Esophagus squamous epithelium (tissue), 5 donors: ENCODE results near the gene CPNE4. TPM values are rescaled to one million over a fixed set of nuclear protein-coding genes. Genes with fewer than 3 reads are reported as not detected.

Source experiments
- DNase-seq: peaks from one replicate; lab custom pipeline; 2025; lab: John Stamatoyannopoulos, UW
- H3K27ac ChIP-seq, 4 donors: fragments of 200-600 bp; sonication (generic); one replicate each; pipeline ENCODE4 v1.5.1; 2016 to 2019; ENCODE audit warnings: mild to moderate bottlenecking in 1 of 4
- H3K27me3 ChIP-seq, 4 donors: fragments of 200-600 bp; sonication (generic); 1 replicate in 3 of 4; 2 replicates in 1 of 4; pipeline versions ENCODE4 v1.5.1 to v1.6.0; 2017 to 2021; ENCODE audit warnings: antibody characterized with exemption in 1 of 4
- H3K36me3 ChIP-seq, 3 donors: fragments of 200-600 bp; sonication (generic); one replicate each; pipeline ENCODE4 v1.5.1; 2016 to 2019
- H3K4me1 ChIP-seq, 3 donors: fragments of 200-600 bp; sonication (generic); one replicate each; pipeline ENCODE4 v1.5.1; 2017 to 2019
- H3K4me3 ChIP-seq, 4 donors: fragments of 200-600 bp; sonication (generic); 1 replicate in 3 of 4; 2 replicates in 1 of 4; pipeline ENCODE4 v1.5.1; 2016 to 2019; ENCODE audit warnings: mild to moderate bottlenecking in 2 of 4, moderate library complexity in 1 of 4
- H3K9me3 ChIP-seq, 3 donors: fragments of 200-600 bp; sonication (generic); one replicate each; pipeline ENCODE4 v1.5.1; 2016 to 2019
- POLR2A ChIP-seq, 4 donors: fragments of 450-650 bp; IDR thresholded peaks; one replicate each; pipeline ENCODE4 v1.6.1; 2017; ENCODE audit warnings: antibody characterized with exemption in 4 of 4, mild to moderate bottlenecking in 4 of 4, moderate library complexity in 3 of 4
- WGBS, 2 donors: methylation state at CpG; one replicate each; pipeline ENCODE4 v1.1.5; 2018; 5-methylcytosine and 5-hydroxymethylcytosine counted together
- intact Hi-C: fragments of 100-400 bp; cut with DNase I; formaldehyde crosslinking; loops from one replicate; pipeline ENCODE4 v1.15.0; 2022
- total RNA-seq, 4 donors: library from RNA; depleted of rRNA; stranded (reverse); fragments of >200 nt; gene quantifications; one replicate each; pipeline ENCODE4 v1.1.0, GENCODE V29; 2016
- TF ChIP-seq, protein P1 (sequence below), 6 experiments: fragments of 450-650 bp in 4 of 6; fragments of 200-600 bp in 2 of 6; sonication (generic) in 2 of 6; IDR thresholded peaks; one replicate each; pipeline ENCODE4 v1.5.1; 2016 to 2019; ENCODE audit warnings: antibody characterized with exemption in 6 of 6, mild to moderate bottlenecking in 4 of 6, moderate library complexity in 4 of 6
- donor health status: DM: yes; HTN: yes; CAD: no.

The CPNE4 gene
- total RNA-seq, 4 donors from 2014 or later = 0.19 TPM; not detected in 3

DNA sequence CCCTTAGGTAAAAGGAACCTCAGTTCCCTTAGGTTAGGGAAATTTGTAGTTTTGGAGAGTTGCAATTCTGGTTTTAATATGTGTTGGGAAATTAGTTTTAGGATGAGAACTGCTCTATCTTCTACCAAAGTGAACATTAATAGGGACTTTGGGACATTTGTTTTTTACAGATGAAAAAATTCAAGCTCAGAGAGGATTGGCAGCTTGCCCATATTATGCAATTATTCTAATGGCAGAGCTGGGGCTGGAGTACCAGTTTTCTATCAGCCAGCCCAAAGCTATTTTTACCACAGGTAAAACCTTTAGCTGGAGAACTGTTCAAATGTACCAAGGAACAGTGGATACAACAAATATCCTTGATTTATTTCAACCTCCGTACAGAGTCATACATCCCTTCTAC, 127.0 kb downstream of the CPNE4 start:
- DNase-seq = no peak
- 19 to 42% methylated on average over 1 of the region's 1 CpG for WGBS, 2 donors
- no peaks in the 10 kb centered on the region for H3K36me3 ChIP-seq
- intact Hi-C loops = no loop called here
- H3K9me3 ChIP-seq = no peaks in the 10 kb centered on the region
- H3K27me3 ChIP-seq = no peaks in the 10 kb centered on the region
- H3K4me1 ChIP-seq = no peaks in the 10 kb centered on the region
- no peak overlapping the region for H3K4me3 ChIP-seq
- TF ChIP-seq, protein P1, sequence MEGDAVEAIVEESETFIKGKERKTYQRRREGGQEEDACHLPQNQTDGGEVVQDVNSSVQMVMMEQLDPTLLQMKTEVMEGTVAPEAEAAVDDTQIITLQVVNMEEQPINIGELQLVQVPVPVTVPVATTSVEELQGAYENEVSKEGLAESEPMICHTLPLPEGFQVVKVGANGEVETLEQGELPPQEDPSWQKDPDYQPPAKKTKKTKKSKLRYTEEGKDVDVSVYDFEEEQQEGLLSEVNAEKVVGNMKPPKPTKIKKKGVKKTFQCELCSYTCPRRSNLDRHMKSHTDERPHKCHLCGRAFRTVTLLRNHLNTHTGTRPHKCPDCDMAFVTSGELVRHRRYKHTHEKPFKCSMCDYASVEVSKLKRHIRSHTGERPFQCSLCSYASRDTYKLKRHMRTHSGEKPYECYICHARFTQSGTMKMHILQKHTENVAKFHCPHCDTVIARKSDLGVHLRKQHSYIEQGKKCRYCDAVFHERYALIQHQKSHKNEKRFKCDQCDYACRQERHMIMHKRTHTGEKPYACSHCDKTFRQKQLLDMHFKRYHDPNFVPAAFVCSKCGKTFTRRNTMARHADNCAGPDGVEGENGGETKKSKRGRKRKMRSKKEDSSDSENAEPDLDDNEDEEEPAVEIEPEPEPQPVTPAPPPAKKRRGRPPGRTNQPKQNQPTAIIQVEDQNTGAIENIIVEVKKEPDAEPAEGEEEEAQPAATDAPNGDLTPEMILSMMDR (IDR thresholded peaks at IDR 0.05) = no peak
- TF ChIP-seq POLR2A (IDR thresholded peaks at IDR 0.05) = no peak
- no peak overlapping the region for H3K27ac ChIP-seq

DNA sequence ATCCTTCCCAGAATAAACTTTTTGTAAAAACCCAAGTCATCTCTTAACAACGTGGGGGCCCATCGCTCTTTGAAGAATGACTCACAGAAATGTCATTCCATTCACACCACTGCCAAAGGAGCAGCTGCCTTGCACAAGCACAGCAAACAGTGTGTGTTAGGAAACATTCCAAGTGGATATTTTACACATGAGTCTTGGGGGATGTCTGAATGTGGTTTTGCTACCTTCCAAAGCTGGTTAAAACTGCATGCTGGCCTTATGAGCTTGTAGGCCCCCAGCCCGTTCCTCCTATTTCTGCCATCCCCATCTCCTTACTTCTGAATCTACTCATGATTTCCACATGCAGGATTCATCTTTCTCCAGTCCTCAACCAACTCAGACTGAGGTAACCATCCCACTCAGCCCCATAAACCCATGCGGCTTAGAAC, 130.8 kb downstream of the CPNE4 start:
- Histone ChIP-seq H3K9me3 (no peaks in the 10 kb centered on the region), H3K27ac (no peak overlapping the region), H3K36me3 (no peaks in the 10 kb centered on the region), H3K4me3 (no peak overlapping the region), H3K27me3 (no peaks in the 10 kb centered on the region), H3K4me1 (no peaks in the 10 kb centered on the region)
- 46 to 49% methylated on average over 4 of the region's 4 CpGs for WGBS, 2 donors
- TF ChIP-seq, protein P1 (IDR thresholded peaks at IDR 0.05) = no peak
- TF ChIP-seq POLR2A (IDR thresholded peaks at IDR 0.05) = no peak
- intact Hi-C loops = no loop called here
- DNase-seq = no peak

DNA sequence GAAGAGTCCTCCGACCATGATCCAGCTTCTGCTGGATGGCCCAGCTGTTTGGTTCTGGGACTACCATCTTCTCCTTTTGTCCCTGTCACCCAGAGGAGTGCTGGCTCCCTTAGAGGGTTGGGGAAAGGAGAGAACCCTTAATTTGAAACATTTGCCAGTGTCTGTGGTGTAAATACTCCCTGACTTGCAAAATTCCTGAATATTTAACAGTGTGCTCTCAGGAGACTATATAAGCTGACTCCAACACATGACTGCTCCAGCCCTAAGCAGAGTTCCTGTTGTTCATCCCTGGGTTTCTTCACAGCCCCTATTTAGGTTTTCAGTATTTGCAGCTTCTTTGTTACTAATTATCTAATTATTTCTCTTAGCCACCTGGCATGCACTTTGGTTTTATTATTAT, 133.1 kb downstream of the CPNE4 start:
- intact Hi-C loops = no loop called here
- H3K27me3 ChIP-seq = no peaks in the 10 kb centered on the region
- no peak overlapping the region for H3K4me3 ChIP-seq
- TF ChIP-seq, protein P1 (IDR thresholded peaks at IDR 0.05) = no peak
- no peak for TF ChIP-seq POLR2A (IDR thresholded peaks at IDR 0.05)
- 20 to 72% methylated on average over 1 of the region's 1 CpG for WGBS, 2 donors
- no peak overlapping the region for H3K27ac ChIP-seq
- no peaks in the 10 kb centered on the region for H3K36me3 ChIP-seq
- H3K9me3 ChIP-seq = no peaks in the 10 kb centered on the region
- H3K4me1 ChIP-seq = no peaks in the 10 kb centered on the region
- no peak for DNase-seq

DNA sequence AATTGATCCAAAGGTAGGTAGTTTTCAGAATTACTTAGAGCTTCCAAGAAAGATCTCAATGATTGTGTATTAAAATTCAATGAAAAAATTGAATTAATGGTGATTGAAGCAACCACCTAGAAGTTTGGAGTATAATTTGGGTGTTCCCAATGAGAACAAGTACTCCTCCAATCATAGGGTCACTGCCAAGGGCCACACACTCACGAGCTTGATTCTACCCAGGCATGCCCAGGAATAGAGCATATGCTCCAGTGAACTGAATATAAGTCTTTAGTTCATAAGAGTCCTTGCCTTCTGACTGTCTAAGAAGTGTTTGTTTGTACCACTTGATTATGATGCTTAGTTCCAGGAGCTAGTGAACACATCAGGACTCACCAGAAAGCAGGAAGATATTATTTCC, 133.9 kb downstream of the CPNE4 start:
- no peak for DNase-seq
- intact Hi-C loops = no loop called here
- Histone ChIP-seq H3K4me1 (no peaks in the 10 kb centered on the region), H3K27me3 (no peaks in the 10 kb centered on the region), H3K4me3 (no peak overlapping the region), H3K36me3 (no peaks in the 10 kb centered on the region), H3K9me3 (no peaks in the 10 kb centered on the region), H3K27ac (no peak overlapping the region)
- TF ChIP-seq POLR2A (IDR thresholded peaks at IDR 0.05) = no peak
- TF ChIP-seq, protein P1 (IDR thresholded peaks at IDR 0.05) = no peak
- WGBS, 2 donors = 36 to 50% methylated on average over 1 of the region's 1 CpG

DNA sequence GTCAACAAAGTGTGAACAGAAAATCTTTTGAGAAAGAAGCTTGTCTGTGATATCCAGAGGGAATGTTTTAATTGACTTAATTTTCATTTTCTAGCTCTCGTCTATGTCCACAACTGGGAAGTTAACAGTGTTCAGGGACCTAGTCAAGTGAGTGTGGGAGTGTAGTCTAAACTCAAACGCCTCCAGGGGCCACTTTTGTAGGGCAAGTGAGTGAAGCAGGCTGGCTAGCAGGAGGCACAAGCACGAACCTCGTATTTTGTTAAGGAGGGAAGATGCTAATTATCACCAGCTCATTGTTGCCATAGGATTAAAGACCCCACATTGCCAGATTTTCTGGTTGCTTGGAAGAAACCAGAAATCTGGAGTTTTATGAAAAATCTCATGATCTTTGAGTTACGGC, 135.8 kb downstream of the CPNE4 start:
- Histone ChIP-seq H3K4me3 (no peak overlapping the region), H3K9me3 (no peaks in the 10 kb centered on the region), H3K27ac (no peak overlapping the region), H3K27me3 (no peaks in the 10 kb centered on the region), H3K4me1 (no peaks in the 10 kb centered on the region), H3K36me3 (no peaks in the 10 kb centered on the region)
- DNase-seq = no peak
- WGBS, 2 donors = 33 to 47% methylated on average over 5 of the region's 5 CpGs
- no peak for TF ChIP-seq POLR2A (IDR thresholded peaks at IDR 0.05)
- TF ChIP-seq, protein P1 (IDR thresholded peaks at IDR 0.05) = no peak
- intact Hi-C loops = no loop called here
